Lower leg skin (tissue), 4 donors: ENCODE measurements around the gene CPOX. TPM values are rescaled to one million over a fixed set of nuclear protein-coding genes. Genes with fewer than 3 reads are reported as not detected.

Source experiments
- DNase-seq, 2 donors: peaks; one replicate each; pipeline ENCODE4 v3.0.0-alpha.2; 2019; ENCODE audit warnings: low spot score in 2 of 2
- H3K4me3 ChIP-seq: fragments of 200-600 bp; sonication (generic); 2 replicates; pipeline ENCODE4 v1.5.1; 2017; ENCODE audit warnings: mild to moderate bottlenecking, low read depth; ENCODE audit not compliant: poor library complexity, severe bottlenecking
- CTCF ChIP-seq, 3 donors: fragments of 450-650 bp; IDR thresholded peaks; one replicate each; pipeline ENCODE4 v1.5.1; 2016; ENCODE audit warnings: antibody characterized with exemption in 3 of 3, mild to moderate bottlenecking in 3 of 3, moderate library complexity in 2 of 3
- POLR2A ChIP-seq, 2 donors: fragments of 450-650 bp; IDR thresholded peaks; one replicate each; pipeline ENCODE4 v1.6.1; 2016 to 2017; ENCODE audit warnings: antibody characterized with exemption in 2 of 2, mild to moderate bottlenecking in 1 of 2, moderate library complexity in 1 of 2
- WGBS, 2 donors: methylation state at CpG; one replicate each; pipeline ENCODE4 v1.1.5; 2018; 5-methylcytosine and 5-hydroxymethylcytosine counted together
- intact Hi-C: fragments of 100-400 bp; cut with DNase I; formaldehyde crosslinking; loops from one replicate; pipeline ENCODE4 v1.15.0; 2023; ENCODE audit warnings: low total_unique reads
- total RNA-seq, 4 donors: library from RNA; depleted of rRNA; stranded (reverse); fragments of >200 nt; gene quantifications; one replicate each; pipeline ENCODE4 v1.1.0, GENCODE V29; 2016

Gene CPOX
- total RNA-seq, 4 donors from 2014 or later, result 21.8 to 28.6 (median 25.0) TPM

GRCh38 chr3:98536456-98537017 lies 56.9 kb downstream of the CPOX start:
- intact Hi-C loops, result no loop called here
- H3K4me3 ChIP-seq, result no peak overlapping the region
- WGBS, 2 donors, result 86 to 90% methylated on average over 6 of the region's 6 CpGs
- no peak for DNase-seq
- no peak for TF ChIP-seq POLR2A (IDR thresholded peaks at IDR 0.05)
- TF ChIP-seq CTCF (IDR thresholded peaks at IDR 0.05), result no peak

GRCh38 chr3:98534734-98535133 lies 58.7 kb downstream of the CPOX start:
- no peak for TF ChIP-seq POLR2A (IDR thresholded peaks at IDR 0.05)
- no peak for TF ChIP-seq CTCF (IDR thresholded peaks at IDR 0.05)
- no peak for DNase-seq
- H3K4me3 ChIP-seq, result no peak overlapping the region
- 88% methylated on average over 1 of the region's 1 CpG for WGBS, 2 donors
- intact Hi-C loops, result no loop called here

- intact Hi-C loops, result no loop called here
- H3K4me3 ChIP-seq, result no peak overlapping the region
- 92% methylated on average over 2 of the region's 2 CpGs for WGBS, 2 donors
- no peak for DNase-seq
- TF ChIP-seq CTCF (IDR thresholded peaks at IDR 0.05) (no peak), POLR2A (IDR thresholded peaks at IDR 0.05) (no peak)
These were observed 59.2 kb downstream of the CPOX start for GRCh38 chr3:98534168-98534567.

- H3K4me3 ChIP-seq, result no peak overlapping the region
- 94 to 95% methylated on average over 6 of the region's 6 CpGs for WGBS, 2 donors
- no peak for TF ChIP-seq CTCF (IDR thresholded peaks at IDR 0.05)
- no peak for TF ChIP-seq POLR2A (IDR thresholded peaks at IDR 0.05)
- intact Hi-C loops, result no loop called here
- no peak for DNase-seq
These were observed 60.5 kb downstream of the CPOX start for GRCh38 chr3:98532709-98533571.

GRCh38 chr3:98532275-98532637 lies 61.2 kb downstream of the CPOX start:
- 87 to 89% methylated on average over 5 of the region's 5 CpGs for WGBS, 2 donors
- no peak for DNase-seq
- intact Hi-C loops, result no loop called here
- TF ChIP-seq POLR2A (IDR thresholded peaks at IDR 0.05) (no peak), CTCF (IDR thresholded peaks at IDR 0.05) (no peak)
- H3K4me3 ChIP-seq, result no peak overlapping the region
